ENCODE data around the gene MCF2L. TPM values are rescaled to one million over a fixed set of nuclear protein-coding genes. Genes with fewer than 3 reads are reported as not detected.

MCF2L gene
- polyA plus RNA-seq, 4 donors = 13.6 to 38.5 (median 31.1) TPM

- no peak for DNase-seq (ENCODE audit: low read depth in 4 of 4, low spot score in 3 of 4)
Observed at GRCh38 chr13:113137691-113138298, 168.8 kb downstream of the MCF2L start.

DNA sequence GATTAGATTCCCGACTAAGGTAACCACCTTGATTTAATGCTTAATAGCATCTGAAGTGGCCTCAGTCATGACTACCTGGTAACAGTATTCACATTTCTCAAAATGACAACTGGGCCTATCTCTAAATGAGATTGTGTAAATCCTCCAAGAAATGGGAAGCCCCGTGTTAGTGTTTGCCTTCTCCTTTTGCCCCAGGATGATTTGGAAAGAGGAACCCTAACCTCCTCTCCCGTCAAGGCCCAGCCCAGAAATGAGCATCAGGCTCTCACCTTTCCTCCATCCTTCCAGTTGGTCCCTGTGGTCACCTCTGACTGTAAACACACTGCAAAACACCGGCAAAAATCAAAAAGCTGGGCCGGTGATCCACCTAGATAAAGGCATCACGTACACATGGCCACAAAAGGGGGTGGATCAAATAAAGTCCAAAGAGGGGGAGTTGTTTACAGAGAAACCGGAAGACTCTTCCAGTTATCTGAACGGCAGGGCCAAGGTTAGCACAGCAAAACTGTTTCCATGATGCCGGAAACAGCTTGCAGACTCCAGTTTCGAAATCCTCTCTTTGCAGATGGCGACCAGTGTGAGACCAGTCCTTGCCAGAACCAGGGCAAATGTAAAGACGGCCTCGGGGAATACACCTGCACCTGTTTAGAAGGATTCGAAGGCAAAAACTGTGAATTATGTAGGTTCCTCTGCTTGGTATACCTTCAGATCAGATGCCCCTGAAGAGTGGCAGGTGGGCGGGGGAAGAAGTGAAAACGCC, 170.0 kb downstream of the MCF2L start:
- DNase-seq (ENCODE audit: low read depth in 4 of 4, low spot score in 3 of 4) = no peak

DNA sequence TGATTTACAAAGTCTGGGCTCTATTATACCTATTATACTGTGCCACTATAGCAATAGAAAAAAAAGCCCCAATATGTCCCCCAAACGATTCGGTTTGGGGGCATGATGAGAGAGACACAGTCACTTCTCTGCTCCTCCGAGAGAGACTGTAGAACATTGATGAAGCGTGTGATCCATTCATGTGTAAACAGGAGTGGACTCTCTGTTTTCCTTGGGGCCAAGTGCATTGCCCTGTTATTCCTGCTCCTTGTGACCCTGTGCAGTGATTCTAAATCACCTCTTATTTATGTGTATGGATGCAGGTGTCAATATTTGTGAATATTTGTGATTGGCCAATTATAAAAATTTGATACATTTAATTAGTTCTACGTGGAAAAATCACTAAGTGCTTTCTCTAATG, 170.6 kb downstream of the MCF2L start:
- no peak for DNase-seq (ENCODE audit: low read depth in 4 of 4, low spot score in 3 of 4)

DNA sequence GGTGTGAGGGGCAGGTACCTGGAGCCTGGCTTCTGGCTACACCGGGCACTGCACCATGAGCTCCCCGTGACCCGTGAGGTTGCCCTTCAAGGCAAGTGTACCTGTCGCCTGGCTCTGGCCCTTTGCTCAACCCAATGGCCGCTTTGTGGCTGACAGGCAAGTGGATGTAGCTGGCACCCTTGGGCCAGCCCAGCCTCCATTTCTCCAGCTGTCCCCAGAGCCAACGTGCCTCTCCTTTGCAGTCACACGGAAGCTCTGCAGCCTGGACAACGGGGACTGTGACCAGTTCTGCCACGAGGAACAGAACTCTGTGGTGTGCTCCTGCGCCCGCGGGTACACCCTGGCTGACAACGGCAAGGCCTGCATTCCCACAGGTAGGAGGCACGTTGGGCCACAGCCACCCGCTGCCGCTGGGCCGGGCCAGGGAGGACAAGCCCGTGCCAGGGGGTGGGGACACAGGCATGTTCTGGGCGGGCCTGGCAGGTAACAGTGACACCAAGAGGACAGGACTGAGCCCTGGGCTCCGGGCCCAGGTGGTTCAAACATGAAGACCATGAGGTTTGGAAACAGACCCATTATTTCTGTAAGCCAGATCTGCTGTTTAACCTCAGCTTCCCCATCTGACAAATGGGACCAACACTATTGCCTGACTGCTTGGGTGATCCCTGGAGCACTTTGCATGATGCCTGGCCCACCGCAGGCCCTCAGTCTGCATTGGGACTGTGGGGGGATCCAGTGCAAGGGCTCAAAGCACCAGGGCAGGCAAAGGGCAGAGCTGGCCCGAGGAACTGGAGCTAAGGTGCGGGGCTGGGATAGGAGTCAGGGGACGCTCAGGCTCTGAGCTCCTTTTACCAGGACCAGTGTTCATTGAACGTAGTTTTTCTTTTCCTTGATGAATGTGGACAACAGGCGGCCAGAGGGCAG, 171.9 kb downstream of the MCF2L start:
- no peak for DNase-seq (ENCODE audit: low read depth in 4 of 4, low spot score in 3 of 4)

DNA sequence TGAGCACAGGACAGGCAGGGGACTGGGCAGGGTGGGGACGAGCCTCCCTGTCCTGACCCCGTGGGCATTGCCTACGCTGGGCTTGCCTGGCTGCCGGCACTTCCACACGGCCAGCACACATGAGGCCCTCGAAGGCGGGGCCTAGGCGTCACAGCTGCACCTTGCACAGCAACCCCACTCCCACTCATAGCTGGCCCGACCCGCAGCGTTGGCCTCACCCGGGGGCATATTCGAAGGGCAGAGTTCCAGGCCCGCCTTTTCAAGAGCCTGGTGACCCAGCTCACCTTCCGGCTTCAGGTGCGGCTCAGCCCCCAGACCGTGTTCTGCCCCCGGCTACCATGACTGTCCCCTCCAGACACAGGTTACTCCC, 172.6 kb downstream of the MCF2L start:
- no peak for DNase-seq (ENCODE audit: low read depth in 4 of 4, low spot score in 3 of 4)

DNA sequence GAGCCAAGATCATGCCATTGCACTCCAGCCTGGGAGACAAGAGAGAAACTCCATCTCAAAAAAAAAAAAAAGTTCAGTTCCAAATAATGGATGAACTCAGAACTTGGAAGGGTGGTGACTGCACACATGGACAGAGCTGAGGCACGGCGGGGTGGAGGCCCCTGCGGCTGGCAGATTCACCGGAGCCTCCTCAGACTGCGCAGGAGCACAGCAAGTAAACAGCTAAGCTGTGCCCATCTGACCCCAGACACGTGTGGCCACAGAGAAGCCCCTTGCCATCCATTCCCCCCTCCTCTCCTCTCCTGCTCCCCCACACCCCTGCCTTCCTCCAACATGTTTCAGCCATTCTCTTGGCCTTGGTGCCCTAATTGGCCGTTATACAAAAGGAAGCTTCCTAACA, 173.9 kb downstream of the MCF2L start:
- DNase-seq (ENCODE audit: low read depth in 4 of 4, low spot score in 3 of 4) = no peak

DNA sequence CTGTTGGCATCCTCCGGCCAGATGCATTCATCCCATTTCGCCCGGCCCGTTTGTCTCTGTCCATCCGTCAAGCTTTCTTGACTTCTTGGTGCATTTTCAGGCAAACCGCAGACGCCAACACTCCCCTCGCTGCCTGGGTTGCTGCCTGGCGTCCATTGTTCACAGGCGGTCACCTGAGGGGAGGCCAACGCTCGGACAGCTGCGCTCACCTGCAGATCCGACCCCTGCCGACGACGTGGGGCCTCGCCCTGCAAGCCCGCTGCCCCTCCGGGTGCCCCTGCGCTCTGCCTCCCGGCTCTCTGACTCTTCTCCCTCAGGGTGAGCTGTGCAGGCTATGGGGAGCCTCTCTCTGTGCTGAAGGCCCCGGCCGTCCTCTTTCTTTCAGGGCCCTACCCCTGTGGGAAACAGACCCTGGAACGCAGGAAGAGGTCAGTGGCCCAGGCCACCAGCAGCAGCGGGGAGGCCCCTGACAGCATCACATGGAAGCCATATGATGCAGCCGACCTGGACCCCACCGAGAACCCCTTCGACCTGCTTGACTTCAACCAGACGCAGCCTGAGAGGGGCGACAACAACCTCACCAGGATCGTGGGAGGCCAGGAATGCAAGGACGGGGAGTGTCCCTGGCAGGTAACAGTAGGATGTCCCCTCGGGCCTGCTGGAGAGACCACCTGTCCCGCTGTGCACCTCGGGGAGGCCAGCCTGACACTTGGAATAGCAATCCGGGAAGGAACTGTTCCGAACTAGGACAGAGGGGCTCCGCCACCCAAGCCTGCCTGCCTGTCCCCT, 174.6 kb downstream of the MCF2L start:
- DNase-seq (ENCODE audit: low read depth in 4 of 4, low spot score in 3 of 4) = no peak

GRCh38 chr13:113144255-113144629, 175.2 kb downstream of the MCF2L start:
- DNase-seq (ENCODE audit: low read depth in 4 of 4, low spot score in 3 of 4) = no peak

GRCh38 chr13:113145496-113145895, 176.5 kb downstream of the MCF2L start:
- DNase-seq (ENCODE audit: low read depth in 4 of 4, low spot score in 3 of 4) = no peak

- DNase-seq (ENCODE audit: low read depth in 4 of 4, low spot score in 3 of 4) = no peak
Observed at GRCh38 chr13:113145911-113146598, 177.0 kb downstream of the MCF2L start.

DNA sequence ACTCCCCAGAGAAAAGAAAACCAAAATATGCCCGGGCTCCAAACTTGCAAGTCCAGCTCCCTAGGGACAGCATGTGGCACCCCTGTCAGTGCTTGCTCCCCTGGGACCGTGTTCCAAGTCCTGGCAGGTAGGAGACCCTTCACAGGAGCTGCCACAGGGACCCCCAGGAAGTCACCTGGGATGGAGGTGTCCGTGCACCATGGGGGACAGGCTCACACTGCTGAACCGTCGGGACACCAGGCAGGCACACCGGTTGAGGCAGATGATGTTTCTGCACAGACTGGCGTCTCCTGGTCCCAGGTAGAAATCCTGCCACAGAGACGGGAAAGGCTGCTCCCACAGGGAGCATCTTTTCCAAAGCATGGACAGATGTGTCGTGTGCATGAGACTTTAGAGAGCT, 177.7 kb downstream of the MCF2L start:
- no peak for DNase-seq (ENCODE audit: low read depth in 4 of 4, low spot score in 3 of 4)

- DNase-seq (ENCODE audit: low read depth in 4 of 4, low spot score in 3 of 4) = no peak
Observed at GRCh38 chr13:113147206-113147605, 178.2 kb downstream of the MCF2L start.

GRCh38 chr13:113148407-113148806, 179.4 kb downstream of the MCF2L start:
- no peak for DNase-seq (ENCODE audit: low read depth in 4 of 4, low spot score in 3 of 4)

DNA sequence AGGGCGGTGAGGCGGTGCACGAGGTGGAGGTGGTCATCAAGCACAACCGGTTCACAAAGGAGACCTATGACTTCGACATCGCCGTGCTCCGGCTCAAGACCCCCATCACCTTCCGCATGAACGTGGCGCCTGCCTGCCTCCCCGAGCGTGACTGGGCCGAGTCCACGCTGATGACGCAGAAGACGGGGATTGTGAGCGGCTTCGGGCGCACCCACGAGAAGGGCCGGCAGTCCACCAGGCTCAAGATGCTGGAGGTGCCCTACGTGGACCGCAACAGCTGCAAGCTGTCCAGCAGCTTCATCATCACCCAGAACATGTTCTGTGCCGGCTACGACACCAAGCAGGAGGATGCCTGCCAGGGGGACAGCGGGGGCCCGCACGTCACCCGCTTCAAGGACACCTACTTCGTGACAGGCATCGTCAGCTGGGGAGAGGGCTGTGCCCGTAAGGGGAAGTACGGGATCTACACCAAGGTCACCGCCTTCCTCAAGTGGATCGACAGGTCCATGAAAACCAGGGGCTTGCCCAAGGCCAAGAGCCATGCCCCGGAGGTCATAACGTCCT, 180.0 kb downstream of the MCF2L start:
- no peak for DNase-seq (ENCODE audit: low read depth in 4 of 4, low spot score in 3 of 4)

Other genes starting within 250 kb of the MCF2L start
- gene F7, start 136.6 kb downstream of the MCF2L start, polyA plus RNA-seq (ENCODE audit: insufficient read length in 4 of 4) = 1 to 10 TPM; 1.3 to 3.2 (median 2.4) TPM
- 10 to 100 TPM; 17.5 to 33.4 (median 20.6) TPM for gene F10, start 153.6 kb downstream of the MCF2L start, polyA plus RNA-seq (ENCODE audit: insufficient read length in 4 of 4)
- 1 to 10 TPM in 2 of 4 donors, under 1 TPM in 2; 0.20 to 2.2 (median 1.1) TPM for gene PROZ, start 189.4 kb downstream of the MCF2L start, polyA plus RNA-seq (ENCODE audit: insufficient read length in 4 of 4)
- gene PCID2, start 239.5 kb downstream of the MCF2L start, polyA plus RNA-seq (ENCODE audit: insufficient read length in 4 of 4) = 10 to 100 TPM; 53.2 to 67.5 (median 58.6) TPM
- gene CUL4A, start 240.4 kb downstream of the MCF2L start, polyA plus RNA-seq (ENCODE audit: insufficient read length in 4 of 4) = 10 to 100 TPM; 59.7 to 87.2 (median 82.7) TPM

All from left renal pelvis (tissue), 4 donors.